HEK293 (cell line): ENCODE measurements around the gene KRTAP7-1.

Experiments used
- CTCF ChIA-PET: fragments of 350-600 bp; formaldehyde crosslinking; extraction: SDS; loops from one replicate; lab custom pipeline; 2021; ENCODE audit warnings: antibody characterized with exemption; lab: Yijun Ruan, JAX
- POLR2A ChIA-PET: fragments of 300-600 bp; formaldehyde crosslinking; extraction: SDS; loops from one replicate; lab custom pipeline; 2020; ENCODE audit warnings: antibody characterized with exemption, inconsistent platforms; lab: Yijun Ruan, JAX
- H3K27ac ChIP-seq: fragments of 200-500 bp; sonication (Bioruptor generic); 2 replicates; pipeline ENCODE4 v1.5.1; 2014; ENCODE audit warnings: low read depth, low read length, control low read depth, inconsistent platforms; ENCODE audit errors: extremely low read depth
- H3K36me3 ChIP-seq, 2 experiments: fragments of 200-500 bp in 1 of 2; sonication (Bioruptor generic) in 1 of 2; 1 replicate in 1 of 2; 2 replicates in 1 of 2; pipeline ENCODE4 v1.5.1; 2014 to 2017; ENCODE audit warnings: inconsistent platforms in 2 of 2, low read length in 2 of 2; ENCODE audit not compliant: control insufficient read depth in 2 of 2, insufficient read depth in 1 of 2
- H3K4me1 ChIP-seq: fragments of 200-500 bp; sonication (Bioruptor generic); 2 replicates; pipeline ENCODE4 v1.5.1; 2014; ENCODE audit warnings: mild to moderate bottlenecking, low read length, inconsistent platforms; ENCODE audit not compliant: control insufficient read depth, insufficient read depth
- H3K4me3 ChIP-seq: 2 replicates; pipeline ENCODE4 v1.5.1; 2011; ENCODE audit warnings: low read depth, mild to moderate bottlenecking, control low read depth, low read length, moderate library complexity
- H3K9me3 ChIP-seq: fragments of 200-500 bp; sonication (Bioruptor generic); 2 replicates; pipeline ENCODE4 v1.5.1; 2014; ENCODE audit warnings: low read depth, low read length, inconsistent platforms; ENCODE audit not compliant: control insufficient read depth, insufficient read depth
- CTCF ChIP-seq: fragments of 450-650 bp; formaldehyde crosslinking; IDR thresholded peaks from 2 replicates; pipeline ENCODE4 v1.5.1; 2016; ENCODE audit warnings: missing biosample characterization, missing genetic modification characterization
- GLIS2 ChIP-seq: fragments of 450-650 bp; formaldehyde crosslinking; IDR thresholded peaks from 2 replicates; pipeline ENCODE4 v1.5.1; 2016; ENCODE audit warnings: missing biosample characterization, missing genetic modification characterization
- PRDM10 ChIP-seq: fragments of 450-650 bp; formaldehyde crosslinking; IDR thresholded peaks from 2 replicates; pipeline ENCODE4 v1.5.1; 2016; ENCODE audit warnings: missing biosample characterization, missing genetic modification characterization
- PRDM4 ChIP-seq: fragments of 450-650 bp; formaldehyde crosslinking; IDR thresholded peaks from 2 replicates; pipeline ENCODE4 v1.5.1; 2017; ENCODE audit warnings: missing biosample characterization, missing genetic modification characterization
- SCRT2 ChIP-seq: fragments of 450-650 bp; formaldehyde crosslinking; IDR thresholded peaks from 2 replicates; pipeline ENCODE4 v1.5.1; 2016; ENCODE audit warnings: missing biosample characterization, missing genetic modification characterization
- SETDB1 ChIP-seq: IDR thresholded peaks from one replicate; pipeline ENCODE4 v1.6.1; 2017; ENCODE audit warnings: mild to moderate bottlenecking, low read length, moderate library complexity, mixed read lengths; ENCODE audit not compliant: insufficient read length
- TRIM28 ChIP-seq: IDR thresholded peaks from 2 replicates; pipeline ENCODE4 v1.6.1; 2011; ENCODE audit warnings: low read length, control low read depth, borderline replicate concordance
- ZEB2 ChIP-seq: fragments of 450-650 bp; formaldehyde crosslinking; IDR thresholded peaks from 2 replicates; pipeline ENCODE4 v1.5.1; 2016; ENCODE audit warnings: missing biosample characterization, missing genetic modification characterization
- ZNF184 ChIP-seq: fragments of 450-650 bp; IDR thresholded peaks from 2 replicates; pipeline ENCODE4 v1.5.1; 2018; ENCODE audit warnings: missing biosample characterization, mild to moderate bottlenecking, missing genetic modification characterization
- ZNF2 ChIP-seq: fragments of 450-650 bp; formaldehyde crosslinking; IDR thresholded peaks from 2 replicates; pipeline ENCODE4 v1.5.1; 2016; ENCODE audit warnings: missing biosample characterization, missing genetic modification characterization
- ZNF416 ChIP-seq: fragments of 450-650 bp; formaldehyde crosslinking; IDR thresholded peaks from 2 replicates; pipeline ENCODE4 v1.5.1; 2016; ENCODE audit warnings: missing biosample characterization, missing genetic modification characterization
- ZNF558 ChIP-seq: fragments of 450-650 bp; formaldehyde crosslinking; IDR thresholded peaks from 2 replicates; pipeline ENCODE4 v1.5.1; 2016; ENCODE audit warnings: missing biosample characterization, missing genetic modification characterization
- ZNF623 ChIP-seq: fragments of 450-650 bp; formaldehyde crosslinking; IDR thresholded peaks from 2 replicates; pipeline ENCODE4 v1.5.1; 2016; ENCODE audit warnings: missing biosample characterization, missing genetic modification characterization
- ZNF654 ChIP-seq: fragments of 450-650 bp; formaldehyde crosslinking; IDR thresholded peaks from 2 replicates; pipeline ENCODE4 v1.5.1; 2016; ENCODE audit warnings: low read depth, missing biosample characterization, missing genetic modification characterization
- ZNF692 ChIP-seq: fragments of 450-650 bp; formaldehyde crosslinking; IDR thresholded peaks from 2 replicates; pipeline ENCODE4 v1.5.1; 2016; ENCODE audit warnings: missing biosample characterization, missing genetic modification characterization
- ZNF776 ChIP-seq: fragments of 450-650 bp; formaldehyde crosslinking; IDR thresholded peaks from 2 replicates; pipeline ENCODE4 v1.5.0; 2017; ENCODE audit warnings: missing biosample characterization, missing genetic modification characterization, borderline replicate concordance

Gene KRTAP7-1

GRCh38 chr21:30839304-30839703, 9.7 kb upstream of the KRTAP7-1 start:
- CTCF ChIA-PET: interaction anchor here (0.6 to 2.4 kb wide), 25 partner anchors 8 to 763 kb away, joined by 3 to 9 read pairs (median 4); partner anchors contain the start of gene KRTAP7-1
- Histone ChIP-seq H3K36me3 (no peaks in the 10 kb centered on the region), H3K9me3 (no peaks in the 10 kb centered on the region), H3K4me1 (no peaks in the 10 kb centered on the region), H3K4me3 (no peak overlapping the region), H3K27ac (no peak overlapping the region)
- peak; percentile 58 for TF ChIP-seq SCRT2 (tag by site-specific recombination)
- no peak for TF ChIP-seq PRDM10
- POLR2A ChIA-PET: no interaction called here

GRCh38 chr21:30838536-30838935, 9.0 kb upstream of the KRTAP7-1 start:
- Histone ChIP-seq H3K36me3 (no peaks in the 10 kb centered on the region), H3K9me3 (no peaks in the 10 kb centered on the region), H3K27ac (no peak overlapping the region), H3K4me1 (no peaks in the 10 kb centered on the region), H3K4me3 (no peak overlapping the region)
- POLR2A ChIA-PET: no interaction called here
- CTCF ChIA-PET: interaction anchor here (1.4 to 2.4 kb wide), 4 partner anchors 9 to 333 kb away, joined by 6 to 9 read pairs (median 8); partner anchors contain the start of gene KRTAP7-1
- TF ChIP-seq ZEB2 (tag by site-specific recombination): no peak
- TF ChIP-seq TRIM28: no peak
- no peak for TF ChIP-seq ZNF623 (tag by site-specific recombination)
- TF ChIP-seq ZNF776 (tag by site-specific recombination): no peak
- no peak for TF ChIP-seq ZNF184
- TF ChIP-seq CTCF: no peak
- no peak for TF ChIP-seq GLIS2
- TF ChIP-seq ZNF2 (tag by site-specific recombination): no peak
- no peak for TF ChIP-seq ZNF558 (tag by site-specific recombination)
- TF ChIP-seq ZNF692 (tag by site-specific recombination): no peak
- TF ChIP-seq ZNF416 (tag by site-specific recombination): no peak

GRCh38 chr21:30831194-30831765, 1.7 kb upstream of the KRTAP7-1 start:
- CTCF ChIA-PET: interaction anchor here (0.6 to 1.9 kb wide), 11 partner anchors 8 to 801 kb away, joined by 3 to 7 read pairs (median 4); partner anchors contain the start of gene KRTAP11-1

More at GRCh38 chr21:30831194-30831765, 1.7 kb upstream of the KRTAP7-1 start:
- no peaks in the 10 kb centered on the region for H3K4me1 ChIP-seq
- TF ChIP-seq ZNF654 (tag by site-specific recombination) (0 out of 2 replicates have a peak, but pooled peaks have one; percentile 11), SETDB1 (peak; percentile 68), TRIM28 (peak; percentile 56; the same call in 1 of the 2 replicates), PRDM4 (tag by site-specific recombination) (no peak)
- H3K9me3 ChIP-seq: no peaks in the 10 kb centered on the region
- POLR2A ChIA-PET: no interaction called here
- no peaks in the 10 kb centered on the region for H3K36me3 ChIP-seq
- H3K27ac ChIP-seq: no peak overlapping the region
- no peak overlapping the region for H3K4me3 ChIP-seq
